ENCODE measurements around the gene WDR91.

The WDR91 gene

DNA sequence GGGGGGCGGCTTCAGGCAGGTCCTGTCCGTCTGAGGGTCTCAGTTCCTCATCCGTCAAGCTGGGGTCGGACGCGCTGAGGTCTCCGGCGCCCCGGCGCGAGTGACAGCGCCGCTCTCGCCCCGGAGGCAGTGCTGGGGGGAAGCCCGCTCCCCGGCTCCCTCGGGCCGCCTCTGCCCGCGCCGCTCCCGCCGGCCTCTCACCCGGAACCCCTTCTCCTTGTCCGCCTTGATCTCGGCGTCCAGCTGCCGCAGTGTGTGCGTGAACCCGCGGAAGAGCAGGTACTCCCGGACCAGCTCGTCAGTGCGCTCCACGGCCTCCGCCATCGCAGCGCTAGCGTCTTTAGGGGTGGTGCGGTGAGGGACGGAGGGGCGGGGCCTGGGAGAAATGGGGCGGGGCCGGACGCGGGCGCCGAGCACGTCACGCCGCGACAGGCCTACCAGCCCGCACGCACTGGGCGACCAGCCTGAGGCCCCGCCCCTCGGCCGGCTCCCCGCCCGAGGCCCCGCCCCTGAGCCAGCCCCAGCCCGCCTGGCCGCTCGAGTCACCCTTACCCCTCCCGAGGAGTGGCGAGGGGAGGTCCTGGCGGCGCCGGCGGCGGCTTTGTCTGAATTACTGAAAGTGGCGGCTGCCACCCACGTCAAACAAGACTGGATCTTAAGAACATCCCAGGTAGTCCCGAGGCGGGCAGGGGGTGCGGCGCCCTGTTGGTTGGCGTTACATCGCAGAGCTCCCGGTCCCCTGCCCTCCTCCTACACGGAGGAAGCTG lies at the start of gene WDR91:
TSS of gene WDR91 (minus strand) at position 348 of the 767 bp plus-strand sequence. CDS start at position 324, 24 bp downstream.
- no peak within 1 kb of the TSS for H3K27ac ChIP-seq (ENCODE audit: low read depth, low read length)
- no peaks in the 10 kb centered on the region for H3F3A ChIP-seq (ENCODE audit: insufficient read depth)
- no peaks in the 10 kb centered on the region for H3K9me3 ChIP-seq (ENCODE audit: insufficient read depth, low read length)
- no peaks in the 10 kb centered on the region for H3K27me3 ChIP-seq (ENCODE audit: low read length)
- peak within 1 kb of the TSS; percentile 82 for H3K4me2 ChIP-seq (ENCODE audit: low read depth, low read length, poor library complexity, severe bottlenecking)
- H3K79me2 ChIP-seq (ENCODE audit: insufficient read depth, low read length): no peaks in the 10 kb centered on the region
- no peaks in the 10 kb centered on the region for H3K9me2 ChIP-seq (replicated peaks; ENCODE audit: insufficient read depth, low read length)
- peak within 1 kb of the TSS; percentile 80 for H3K4me3 ChIP-seq (ENCODE audit: insufficient read depth, low read length, poor library complexity, severe bottlenecking)
- no peaks in the 10 kb centered on the region for H3K36me3 ChIP-seq (ENCODE audit: low read length)
- no peaks in the 10 kb centered on the region for H4K20me1 ChIP-seq (ENCODE audit: low read depth, low read length)
- peak within 1 kb of the TSS; percentile 70 for H3K9ac ChIP-seq (ENCODE audit: low read length)
- TF ChIP-seq EZH2phosphoT487 (conservative IDR thresholded peaks at IDR 0.05; ENCODE audit: low read length) (no peak), CTCF (IDR thresholded peaks at IDR 0.05; ENCODE audit: insufficient read depth, low read length, poor library complexity, severe bottlenecking) (no peak)
- H2AFZ ChIP-seq (ENCODE audit: low read depth, low read length, severe bottlenecking): peak within 1 kb of the TSS; percentile 99

- Histone ChIP-seq H3K27me3 (ENCODE audit: low read length) (no peaks in the 10 kb centered on the region), H3K9ac (ENCODE audit: low read length) (no peak overlapping the region), H3K36me3 (ENCODE audit: low read length) (no peaks in the 10 kb centered on the region), H3K9me2 (replicated peaks; ENCODE audit: insufficient read depth, low read length) (no peaks in the 10 kb centered on the region), H3K79me2 (ENCODE audit: insufficient read depth, low read length) (no peaks in the 10 kb centered on the region), H3K4me2 (ENCODE audit: low read depth, low read length, poor library complexity, severe bottlenecking) (no peak overlapping the region), H2AFZ (ENCODE audit: low read depth, low read length, severe bottlenecking) (no peak overlapping the region), H3K9me3 (ENCODE audit: insufficient read depth, low read length) (peaks cover 20% of the 10 kb centered on the region; the same call in 1 of the 2 replicates), H3K27ac (ENCODE audit: low read depth, low read length) (no peak overlapping the region), H4K20me1 (ENCODE audit: low read depth, low read length) (no peaks in the 10 kb centered on the region), H3K4me3 (ENCODE audit: insufficient read depth, low read length, poor library complexity, severe bottlenecking) (no peak overlapping the region), H3F3A (ENCODE audit: insufficient read depth) (no peaks in the 10 kb centered on the region)
- no peak for TF ChIP-seq EZH2phosphoT487 (conservative IDR thresholded peaks at IDR 0.05; ENCODE audit: low read length)
- TF ChIP-seq CTCF (IDR thresholded peaks at IDR 0.05; ENCODE audit: insufficient read depth, low read length, poor library complexity, severe bottlenecking): no peak
Observed at GRCh38 chr7:135260470-135260869, 49.1 kb upstream of the WDR91 start.

DNA sequence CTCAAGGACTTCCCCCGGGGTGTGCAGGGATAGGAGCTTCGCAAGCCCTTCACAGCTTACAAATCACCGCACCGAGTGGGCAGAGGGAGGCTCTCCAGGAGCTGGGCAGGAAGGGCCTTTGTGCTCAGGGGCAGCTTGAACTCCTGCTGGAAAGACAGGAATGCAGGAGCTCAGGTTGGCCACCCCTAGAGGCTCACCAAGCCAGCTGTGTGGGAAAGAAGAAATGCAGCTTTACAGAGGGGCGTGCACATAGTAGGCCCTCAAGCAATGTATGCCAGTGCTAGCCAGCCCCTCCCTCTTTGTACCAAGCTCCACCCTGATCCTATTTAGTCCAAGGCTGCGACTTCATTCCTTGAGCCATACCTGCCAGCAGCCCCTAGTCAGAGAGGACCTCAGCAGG lies 48.4 kb upstream of the WDR91 start:
- Histone ChIP-seq H3K4me2 (ENCODE audit: low read depth, low read length, poor library complexity, severe bottlenecking) (no peak overlapping the region), H3K9ac (ENCODE audit: low read length) (no peak overlapping the region), H3K36me3 (ENCODE audit: low read length) (no peaks in the 10 kb centered on the region), H3K9me2 (replicated peaks; ENCODE audit: insufficient read depth, low read length) (no peaks in the 10 kb centered on the region), H3K79me2 (ENCODE audit: insufficient read depth, low read length) (no peaks in the 10 kb centered on the region), H3K9me3 (ENCODE audit: insufficient read depth, low read length) (peaks cover 19% of the 10 kb centered on the region; the same call in 1 of the 2 replicates), H3K27ac (ENCODE audit: low read depth, low read length) (no peak overlapping the region), H4K20me1 (ENCODE audit: low read depth, low read length) (no peaks in the 10 kb centered on the region), H3K4me3 (ENCODE audit: insufficient read depth, low read length, poor library complexity, severe bottlenecking) (no peak overlapping the region), H3K27me3 (ENCODE audit: low read length) (no peaks in the 10 kb centered on the region), H2AFZ (ENCODE audit: low read depth, low read length, severe bottlenecking) (no peak overlapping the region), H3F3A (ENCODE audit: insufficient read depth) (no peaks in the 10 kb centered on the region)
- no peak for TF ChIP-seq EZH2phosphoT487 (conservative IDR thresholded peaks at IDR 0.05; ENCODE audit: low read length)
- TF ChIP-seq CTCF (IDR thresholded peaks at IDR 0.05; ENCODE audit: insufficient read depth, low read length, poor library complexity, severe bottlenecking): no peak

Data from SU-DHL-6 (cell line).